ENCODE measurements around the gene PIP5K1B. TPM values are rescaled to one million over a fixed set of nuclear protein-coding genes. Genes with fewer than 3 reads are reported as not detected.

The PIP5K1B gene
- total RNA-seq, 6 experiments from 2014 or later: not detected

GRCh38 chr9:68951879-68952659, 247.0 kb downstream of the PIP5K1B start:
- Mint-ChIP-seq H3K36me3 (ENCODE audit: low read depth) (no peaks in the 10 kb centered on the region), H3K4me3 (no peak overlapping the region), H3K9me3 (no peaks in the 10 kb centered on the region), H3K27ac (no peak overlapping the region), H3K27me3 (ENCODE audit: insufficient read depth) (peaks cover 5% of the 10 kb centered on the region; the same call in 1 of the 2 replicates), H3K4me1 (ENCODE audit: low read depth) (peaks cover 8% of the 10 kb centered on the region)
- no peak for DNase-seq
- no peak for TF ChIP-seq CTCF (IDR thresholded peaks at IDR 0.05)

- Mint-ChIP-seq H3K27ac (no peak overlapping the region), H3K4me1 (ENCODE audit: low read depth) (peaks cover 8% of the 10 kb centered on the region), H3K9me3 (no peaks in the 10 kb centered on the region), H3K27me3 (ENCODE audit: insufficient read depth) (peaks cover 2% of the 10 kb centered on the region; the same call in 1 of the 2 replicates), H3K4me3 (no peak overlapping the region), H3K36me3 (ENCODE audit: low read depth) (no peaks in the 10 kb centered on the region)
- no peak for DNase-seq
- no peak for TF ChIP-seq CTCF (IDR thresholded peaks at IDR 0.05)
These were observed 248.7 kb downstream of the PIP5K1B start for GRCh38 chr9:68953771-68954170.

GRCh38 chr9:68955330-68955729, 250.3 kb downstream of the PIP5K1B start:
- Mint-ChIP-seq H3K27ac (no peak overlapping the region), H3K4me1 (ENCODE audit: low read depth) (no peaks in the 10 kb centered on the region), H3K9me3 (no peaks in the 10 kb centered on the region), H3K27me3 (ENCODE audit: insufficient read depth) (peaks cover 4% of the 10 kb centered on the region), H3K36me3 (ENCODE audit: low read depth) (no peaks in the 10 kb centered on the region), H3K4me3 (no peak overlapping the region)
- TF ChIP-seq CTCF (IDR thresholded peaks at IDR 0.05): no peak
- DNase-seq: no peak

GRCh38 chr9:68957479-68957878, 252.4 kb downstream of the PIP5K1B start:
- H3K27me3 Mint-ChIP-seq (ENCODE audit: insufficient read depth): peaks cover 4% of the 10 kb centered on the region
- no peaks in the 10 kb centered on the region for H3K9me3 Mint-ChIP-seq
- DNase-seq: no peak
- H3K4me3 Mint-ChIP-seq: no peak overlapping the region
- TF ChIP-seq CTCF (IDR thresholded peaks at IDR 0.05): no peak
- H3K4me1 Mint-ChIP-seq (ENCODE audit: low read depth): no peaks in the 10 kb centered on the region
- H3K27ac Mint-ChIP-seq: no peak overlapping the region
- H3K36me3 Mint-ChIP-seq (ENCODE audit: low read depth): no peaks in the 10 kb centered on the region

- Mint-ChIP-seq H3K27me3 (ENCODE audit: insufficient read depth) (peaks cover 2% of the 10 kb centered on the region), H3K4me3 (no peak overlapping the region), H3K27ac (no peak overlapping the region), H3K36me3 (ENCODE audit: low read depth) (no peaks in the 10 kb centered on the region), H3K9me3 (no peaks in the 10 kb centered on the region), H3K4me1 (ENCODE audit: low read depth) (no peaks in the 10 kb centered on the region)
- TF ChIP-seq CTCF (IDR thresholded peaks at IDR 0.05): no peak
- DNase-seq: no peak
These were observed 256.5 kb downstream of the PIP5K1B start for GRCh38 chr9:68961587-68961986.

All from HFFc6 (cell line).